ENCODE results near the gene ST3GAL5.
A peak's percentile ranks its signal among the peaks of the same experiment; 100 is the strongest.

The ST3GAL5 gene

DNA sequence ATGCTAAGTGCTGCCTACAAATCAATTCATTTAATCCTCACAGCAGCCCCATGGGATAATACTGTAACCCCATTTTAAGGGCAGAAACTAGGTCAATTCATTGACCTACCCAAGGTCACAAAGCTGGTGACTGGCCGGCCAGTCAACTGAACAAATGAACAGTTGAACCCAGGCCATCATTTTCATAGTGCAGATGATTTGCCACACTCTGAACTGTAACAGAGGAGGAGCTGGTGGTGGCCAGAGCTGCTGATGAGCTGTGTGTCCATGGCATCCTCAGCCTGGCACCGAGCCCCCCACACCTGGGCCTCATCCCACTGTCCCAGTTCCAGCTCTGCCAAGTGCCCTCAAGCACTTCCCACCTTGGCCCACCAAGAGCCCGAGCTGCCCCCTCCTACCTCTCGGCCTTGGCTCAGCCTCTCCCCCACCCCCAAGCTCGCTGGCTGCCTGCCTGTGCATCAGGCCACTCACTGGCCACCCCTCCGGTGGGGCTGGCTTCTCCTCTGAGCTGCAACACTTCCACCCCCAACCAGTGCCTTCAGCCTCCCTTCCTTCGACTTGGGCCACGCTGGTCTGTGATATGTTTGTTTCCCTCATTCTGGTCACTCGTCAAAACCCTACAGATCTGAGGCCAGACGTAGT is 76.6 kb downstream of the ST3GAL5 start:
- DNase-seq (ENCODE audit: low read depth in 2 of 2), result no peak
- TF ChIP-seq, protein P1, sequence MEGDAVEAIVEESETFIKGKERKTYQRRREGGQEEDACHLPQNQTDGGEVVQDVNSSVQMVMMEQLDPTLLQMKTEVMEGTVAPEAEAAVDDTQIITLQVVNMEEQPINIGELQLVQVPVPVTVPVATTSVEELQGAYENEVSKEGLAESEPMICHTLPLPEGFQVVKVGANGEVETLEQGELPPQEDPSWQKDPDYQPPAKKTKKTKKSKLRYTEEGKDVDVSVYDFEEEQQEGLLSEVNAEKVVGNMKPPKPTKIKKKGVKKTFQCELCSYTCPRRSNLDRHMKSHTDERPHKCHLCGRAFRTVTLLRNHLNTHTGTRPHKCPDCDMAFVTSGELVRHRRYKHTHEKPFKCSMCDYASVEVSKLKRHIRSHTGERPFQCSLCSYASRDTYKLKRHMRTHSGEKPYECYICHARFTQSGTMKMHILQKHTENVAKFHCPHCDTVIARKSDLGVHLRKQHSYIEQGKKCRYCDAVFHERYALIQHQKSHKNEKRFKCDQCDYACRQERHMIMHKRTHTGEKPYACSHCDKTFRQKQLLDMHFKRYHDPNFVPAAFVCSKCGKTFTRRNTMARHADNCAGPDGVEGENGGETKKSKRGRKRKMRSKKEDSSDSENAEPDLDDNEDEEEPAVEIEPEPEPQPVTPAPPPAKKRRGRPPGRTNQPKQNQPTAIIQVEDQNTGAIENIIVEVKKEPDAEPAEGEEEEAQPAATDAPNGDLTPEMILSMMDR (IDR thresholded peaks at IDR 0.05; ENCODE audit: low read depth, low read length), result no peak
- H3K4me3 ChIP-seq (replicated peaks in 1 of 2; ENCODE audit: low read depth in 2 of 2, low read length in 2 of 2), result no peak overlapping the region

DNA sequence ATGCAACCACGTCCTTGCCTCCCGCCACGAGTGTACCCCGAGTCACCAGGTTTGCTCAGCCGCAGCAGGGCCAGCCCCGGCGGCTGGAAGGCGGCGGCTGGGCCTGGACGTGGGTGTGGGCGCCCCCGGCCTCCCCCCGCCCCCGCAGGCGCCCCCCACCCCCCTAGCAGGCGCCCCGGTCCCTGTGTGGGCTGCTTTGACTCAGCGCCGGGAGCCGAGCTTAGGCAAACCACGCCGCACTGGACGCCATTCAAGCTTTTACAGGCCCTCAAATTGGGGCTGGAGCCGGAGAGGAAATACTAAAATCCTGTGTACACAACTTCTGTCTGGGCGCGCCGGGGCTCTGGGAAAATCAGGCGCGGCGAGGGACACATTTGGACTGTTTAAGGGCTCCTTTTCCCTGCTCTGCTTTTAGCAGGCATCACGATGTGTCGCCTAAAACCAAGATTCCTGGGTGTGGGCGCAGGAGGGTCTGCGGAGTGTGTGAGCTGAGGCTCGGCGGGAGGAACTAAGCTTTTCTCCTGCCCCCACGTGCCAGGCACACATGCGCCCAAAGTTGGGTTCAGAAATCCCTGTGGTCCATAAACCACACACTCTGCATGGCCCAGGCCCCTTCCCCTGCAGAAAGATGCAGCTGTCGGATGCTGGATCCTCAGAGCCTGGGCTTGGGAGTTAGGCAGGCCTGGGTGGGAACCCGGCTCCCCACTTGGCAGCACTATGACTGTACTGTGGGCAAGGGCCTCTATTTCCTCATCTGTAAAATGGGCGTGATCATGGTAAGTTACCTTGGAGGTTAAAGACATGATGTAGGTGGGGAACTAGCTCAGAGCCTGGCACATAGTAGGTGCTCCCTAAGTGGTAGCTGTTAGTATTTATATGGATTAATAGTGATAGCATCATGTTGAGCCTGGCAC is 77.4 kb downstream of the ST3GAL5 start:
- TF ChIP-seq, protein P1 (IDR thresholded peaks at IDR 0.05; ENCODE audit: low read depth, low read length), result no peak
- DNase-seq (ENCODE audit: low read depth in 2 of 2), result peak; percentile 32 to 66
- H3K4me3 ChIP-seq (replicated peaks in 1 of 2; ENCODE audit: low read depth in 2 of 2, low read length in 2 of 2), result no peak overlapping the region

DNA sequence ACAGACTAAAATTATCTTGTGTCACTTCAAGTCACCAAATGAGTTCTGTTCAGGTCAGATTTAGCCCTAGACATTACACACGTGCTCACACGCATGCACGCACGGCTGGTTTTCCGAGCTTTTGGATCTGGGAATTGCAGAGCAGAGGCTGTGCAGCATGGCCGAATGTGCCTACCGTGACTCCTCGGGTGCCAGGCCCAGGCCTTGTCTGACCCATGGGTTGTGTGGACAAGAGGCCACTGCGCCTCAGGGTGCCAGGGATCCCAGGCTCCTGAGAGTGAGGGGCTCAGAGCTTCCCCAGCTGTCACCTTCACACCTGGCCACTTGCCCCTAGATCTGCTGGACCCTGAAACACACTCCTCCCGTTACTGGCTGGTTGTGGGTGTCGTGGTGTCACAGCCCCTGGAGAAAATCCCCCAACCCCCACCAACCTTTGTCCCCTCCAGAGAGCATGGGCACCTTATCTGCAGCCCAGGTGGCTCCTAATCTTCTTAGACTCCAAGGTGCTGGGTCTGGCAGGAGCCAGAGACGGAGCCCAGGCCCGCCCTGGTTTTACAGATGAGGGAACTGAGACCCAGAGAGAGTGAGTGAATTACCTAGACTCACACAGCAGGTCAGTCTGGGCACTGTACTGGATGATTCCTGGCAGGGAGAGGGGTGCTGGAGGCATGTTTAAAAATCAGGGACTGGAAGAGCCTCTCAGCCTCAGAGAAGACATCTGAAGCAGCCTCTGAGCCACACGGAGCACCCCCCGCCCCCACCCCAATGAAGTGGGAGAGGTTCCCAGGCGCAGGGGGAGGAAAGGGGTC is 78.2 kb downstream of the ST3GAL5 start:
- no peak for DNase-seq (ENCODE audit: low read depth in 2 of 2)
- no peak overlapping the region for H3K4me3 ChIP-seq (replicated peaks in 1 of 2; ENCODE audit: low read depth in 2 of 2, low read length in 2 of 2)
- TF ChIP-seq, protein P1 (IDR thresholded peaks at IDR 0.05; ENCODE audit: low read depth, low read length), result no peak

DNA sequence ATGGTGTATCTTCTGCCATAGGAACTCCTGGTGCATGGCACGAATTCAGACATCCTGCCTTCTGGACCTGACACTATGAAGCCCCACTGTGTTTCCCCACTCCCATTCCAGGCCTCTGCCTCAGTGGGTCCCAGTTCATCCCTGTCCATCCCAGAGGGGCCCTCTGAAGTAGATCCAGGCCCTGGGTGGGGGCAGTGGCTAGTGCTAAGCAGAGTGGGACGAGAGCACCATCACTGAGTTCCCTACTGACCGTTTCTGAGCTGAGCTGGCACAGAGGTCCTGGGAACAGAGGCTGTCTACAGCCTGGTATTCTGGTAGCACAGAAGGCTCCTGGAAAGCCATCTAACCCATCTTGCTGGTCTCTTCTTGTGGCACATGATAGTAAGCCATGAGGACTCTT is 81.0 kb downstream of the ST3GAL5 start:
- H3K4me3 ChIP-seq (replicated peaks in 1 of 2; ENCODE audit: low read depth in 2 of 2, low read length in 2 of 2), result no peak overlapping the region
- DNase-seq (ENCODE audit: low read depth in 2 of 2), result no peak
- TF ChIP-seq, protein P1 (IDR thresholded peaks at IDR 0.05; ENCODE audit: low read depth, low read length), result no peak

DNA sequence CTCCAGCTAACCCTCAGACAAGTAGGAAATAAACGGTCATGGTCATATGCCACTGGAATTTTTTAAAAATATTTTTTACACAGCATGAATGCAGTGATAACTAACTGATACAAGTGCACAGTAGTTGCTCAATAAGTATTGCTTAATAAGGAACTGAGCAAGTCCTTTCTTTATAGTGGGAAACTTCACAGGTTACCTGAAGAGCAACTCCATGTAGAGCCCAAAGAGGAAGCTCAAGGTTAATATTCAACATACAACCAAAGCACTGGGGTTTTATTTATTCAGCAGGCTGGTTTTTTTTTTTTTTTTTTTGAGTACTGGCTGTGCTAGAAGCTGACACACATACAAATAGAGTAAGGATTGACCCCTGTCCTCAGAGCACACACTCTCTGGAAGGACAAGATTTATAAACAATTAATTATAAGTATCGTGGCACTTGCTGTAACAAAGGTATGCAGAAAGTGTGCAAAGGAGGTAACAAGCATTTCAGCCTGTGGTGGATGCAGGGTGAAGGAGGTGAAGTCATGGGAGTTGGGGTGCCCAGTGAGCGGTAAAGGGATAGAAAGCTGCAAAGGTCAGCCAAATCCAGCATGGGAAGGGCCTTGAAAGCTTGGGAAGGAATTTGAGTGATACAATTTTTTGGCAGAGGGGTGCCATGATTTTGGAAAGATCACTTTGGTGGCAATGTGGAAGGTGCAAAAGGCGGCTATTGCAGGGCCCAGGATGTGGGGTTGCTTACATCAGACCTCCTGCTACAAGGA is 82.3 kb downstream of the ST3GAL5 start:
- TF ChIP-seq, protein P1 (IDR thresholded peaks at IDR 0.05; ENCODE audit: low read depth, low read length), result no peak
- H3K4me3 ChIP-seq (replicated peaks in 1 of 2; ENCODE audit: low read depth in 2 of 2, low read length in 2 of 2), result no peak overlapping the region
- peak in 1 of 2 donors; percentile 30 for DNase-seq (ENCODE audit: low read depth in 2 of 2)

DNA sequence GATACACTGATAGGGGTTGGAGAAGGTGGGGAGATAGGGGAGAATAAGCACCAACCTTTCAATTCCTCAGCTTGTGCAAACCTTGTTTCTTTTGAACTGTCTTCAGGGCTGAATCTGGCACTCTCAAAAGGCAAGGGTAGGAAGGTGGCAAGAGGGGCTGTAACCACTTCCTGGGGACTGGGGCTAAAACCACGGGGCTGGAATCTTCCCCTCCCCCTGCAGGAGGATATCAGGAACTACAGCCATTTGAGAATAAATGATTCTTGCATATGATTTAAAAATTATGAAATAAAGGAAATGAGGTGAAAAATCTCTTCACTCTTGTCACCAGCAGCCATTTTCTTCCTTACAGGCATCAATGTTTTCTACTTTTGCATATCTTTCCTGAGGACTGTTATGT is 84.2 kb downstream of the ST3GAL5 start:
- TF ChIP-seq, protein P1 (IDR thresholded peaks at IDR 0.05; ENCODE audit: low read depth, low read length), result peak; percentile 78
- no peak overlapping the region for H3K4me3 ChIP-seq (replicated peaks in 1 of 2; ENCODE audit: low read depth in 2 of 2, low read length in 2 of 2)
- DNase-seq (ENCODE audit: low read depth in 2 of 2), result peak; percentile 23 to 43

Measured in cardiac fibroblast (primary cell).